HG02642 (cell line): ENCODE data around the gene VPS50.
"Not testable (repeated sequence)": the region's sequence is repeated elsewhere in the genome, so short reads cannot be mapped to it uniquely, and the experiment has no call there.

ENCODE experiments used
- ATAC-seq: cut with Tn5 transposase; IDR thresholded peaks from one replicate; pipeline ENCODE4 v1.9.1; 2021; ENCODE audit warnings: mild to moderate bottlenecking; ENCODE audit not compliant: unreplicated experiment, poor library complexity

Gene VPS50

GRCh38 chr7:93326291-93326690 lies 94.1 kb downstream of the VPS50 start:
- not testable (repeated sequence) for ATAC-seq

GRCh38 chr7:93327006-93327633 lies 95.0 kb downstream of the VPS50 start:
- no peak for ATAC-seq

- ATAC-seq, result no peak
Measured at GRCh38 chr7:93331706-93332105, 99.5 kb downstream of the VPS50 start.

GRCh38 chr7:93332172-93332571 lies 100.0 kb downstream of the VPS50 start:
- no peak for ATAC-seq

GRCh38 chr7:93337052-93337451 lies 104.9 kb downstream of the VPS50 start:
- ATAC-seq, result no peak

GRCh38 chr7:93342178-93342577 lies 110.0 kb downstream of the VPS50 start:
- not testable (repeated sequence) for ATAC-seq

- ATAC-seq, result no peak
Measured at GRCh38 chr7:93350338-93350737, 118.2 kb downstream of the VPS50 start.

- ATAC-seq, result no peak
Measured at GRCh38 chr7:93352881-93353280, 120.7 kb downstream of the VPS50 start.

GRCh38 chr7:93354815-93355214 lies 122.6 kb downstream of the VPS50 start:
- ATAC-seq, result no peak

GRCh38 chr7:93359520-93360198 lies 127.5 kb downstream of the VPS50 start:
- ATAC-seq, result no peak

- ATAC-seq, result no peak
Measured at GRCh38 chr7:93361853-93362252, 129.7 kb downstream of the VPS50 start.

- ATAC-seq, result peak; percentile 46
Measured at GRCh38 chr7:93364806-93365205, 132.6 kb downstream of the VPS50 start.

- ATAC-seq, result no peak
Measured at GRCh38 chr7:93365341-93365740, 133.2 kb downstream of the VPS50 start.

- ATAC-seq, result no peak
Measured at GRCh38 chr7:93366816-93367215, 134.7 kb downstream of the VPS50 start.

GRCh38 chr7:93367254-93367653 lies 135.1 kb downstream of the VPS50 start:
- ATAC-seq, result no peak

GRCh38 chr7:93370937-93371336 lies 138.8 kb downstream of the VPS50 start:
- not testable (repeated sequence) for ATAC-seq

GRCh38 chr7:93373537-93373936 lies 141.4 kb downstream of the VPS50 start:
- no peak for ATAC-seq

GRCh38 chr7:93374345-93374940 lies 142.3 kb downstream of the VPS50 start:
- no peak for ATAC-seq

- ATAC-seq, result peak; percentile 52
Measured at GRCh38 chr7:93375603-93376002, 143.4 kb downstream of the VPS50 start.

GRCh38 chr7:93378131-93378760 lies 146.1 kb downstream of the VPS50 start:
- no peak for ATAC-seq

GRCh38 chr7:93382362-93382761 lies 150.2 kb downstream of the VPS50 start:
- no peak for ATAC-seq
